ENCODE data around the gene NSG1. TPM values are rescaled to one million over a fixed set of nuclear protein-coding genes. Genes with fewer than 3 reads are reported as not detected.

The NSG1 gene
- total and polyA plus RNA-seq, 2 donors = 2.6 to 7.6 TPM

GRCh38 chr4:4349867-4350266 is 37.0 kb upstream of the NSG1 start:
- 96% methylated on average over 3 of the region's 3 CpGs for WGBS
- H3K27ac ChIP-seq (ENCODE audit: low read depth in 1 of 2, low read length in 1 of 2) = no peak overlapping the region
- no peak for DNase-seq (ENCODE audit: low read depth in 6 of 9, low spot score in 9 of 9)
- H3K36me3 ChIP-seq (ENCODE audit: control insufficient read depth in 2 of 2, insufficient read depth in 2 of 2, low read length in 1 of 2) = no peaks in the 10 kb centered on the region
- H3K27me3 ChIP-seq (ENCODE audit: control insufficient read depth in 2 of 2, insufficient read depth in 1 of 2, low read length in 1 of 2) = no peaks in the 10 kb centered on the region
- H3K4me1 ChIP-seq (ENCODE audit: control insufficient read depth in 2 of 2, insufficient read depth in 2 of 2, low read length in 2 of 2) = peaks cover 0 to 3% of the 10 kb centered on the region in 2 donors
- H3K4me3 ChIP-seq (ENCODE audit: low read length in 2 of 2) = no peak overlapping the region
- peaks cover 0 to 3% of the 10 kb centered on the region in 2 donors for H3K9me3 ChIP-seq (ENCODE audit: control insufficient read depth in 2 of 2, insufficient read depth in 1 of 2, low read length in 1 of 2)

- DNase-seq (ENCODE audit: low read depth in 6 of 9, low spot score in 9 of 9) = no peak
- no peak overlapping the region for H3K4me3 ChIP-seq (ENCODE audit: low read length in 2 of 2)
- H3K27me3 ChIP-seq (ENCODE audit: control insufficient read depth in 2 of 2, insufficient read depth in 1 of 2, low read length in 1 of 2) = no peaks in the 10 kb centered on the region
- peaks cover 0 to 3% of the 10 kb centered on the region in 2 donors for H3K9me3 ChIP-seq (ENCODE audit: control insufficient read depth in 2 of 2, insufficient read depth in 1 of 2, low read length in 1 of 2)
- H3K36me3 ChIP-seq (ENCODE audit: control insufficient read depth in 2 of 2, insufficient read depth in 2 of 2, low read length in 1 of 2) = no peaks in the 10 kb centered on the region
- peaks cover 0 to 3% of the 10 kb centered on the region in 2 donors for H3K4me1 ChIP-seq (ENCODE audit: control insufficient read depth in 2 of 2, insufficient read depth in 2 of 2, low read length in 2 of 2)
- no peak overlapping the region for H3K27ac ChIP-seq (ENCODE audit: low read depth in 1 of 2, low read length in 1 of 2)
- 91% methylated on average over 4 of the region's 4 CpGs for WGBS
Measured at GRCh38 chr4:4350909-4351308, 36.0 kb upstream of the NSG1 start.

- H3K27ac ChIP-seq (ENCODE audit: low read depth in 1 of 2, low read length in 1 of 2) = no peak overlapping the region
- H3K9me3 ChIP-seq (ENCODE audit: control insufficient read depth in 2 of 2, insufficient read depth in 1 of 2, low read length in 1 of 2) = no peaks in the 10 kb centered on the region
- no peaks in the 10 kb centered on the region for H3K4me1 ChIP-seq (ENCODE audit: control insufficient read depth in 2 of 2, insufficient read depth in 2 of 2, low read length in 2 of 2)
- H3K36me3 ChIP-seq (ENCODE audit: control insufficient read depth in 2 of 2, insufficient read depth in 2 of 2, low read length in 1 of 2) = no peaks in the 10 kb centered on the region
- no peak for DNase-seq (ENCODE audit: low read depth in 6 of 9, low spot score in 9 of 9)
- peaks cover 0 to 6% of the 10 kb centered on the region in 2 donors for H3K27me3 ChIP-seq (ENCODE audit: control insufficient read depth in 2 of 2, insufficient read depth in 1 of 2, low read length in 1 of 2)
- 62% methylated on average over 1 of the region's 1 CpG for WGBS
- H3K4me3 ChIP-seq (ENCODE audit: low read length in 2 of 2) = no peak overlapping the region
Measured at GRCh38 chr4:4355302-4355701, 31.6 kb upstream of the NSG1 start.

GRCh38 chr4:4356106-4357041 is 30.5 kb upstream of the NSG1 start:
- Histone ChIP-seq H3K36me3 (ENCODE audit: control insufficient read depth in 2 of 2, insufficient read depth in 2 of 2, low read length in 1 of 2) (no peaks in the 10 kb centered on the region), H3K4me1 (ENCODE audit: control insufficient read depth in 2 of 2, insufficient read depth in 2 of 2, low read length in 2 of 2) (no peaks in the 10 kb centered on the region), H3K9me3 (ENCODE audit: control insufficient read depth in 2 of 2, insufficient read depth in 1 of 2, low read length in 1 of 2) (no peaks in the 10 kb centered on the region), H3K27ac (ENCODE audit: low read depth in 1 of 2, low read length in 1 of 2) (no peak overlapping the region), H3K27me3 (ENCODE audit: control insufficient read depth in 2 of 2, insufficient read depth in 1 of 2, low read length in 1 of 2) (peaks cover 0 to 6% of the 10 kb centered on the region in 2 donors), H3K4me3 (ENCODE audit: low read length in 2 of 2) (no peak overlapping the region)
- DNase-seq (ENCODE audit: low read depth in 6 of 9, low spot score in 9 of 9) = no peak
- 82% methylated on average over 26 of the region's 26 CpGs for WGBS

- no peaks in the 10 kb centered on the region for H3K9me3 ChIP-seq (ENCODE audit: control insufficient read depth in 2 of 2, insufficient read depth in 1 of 2, low read length in 1 of 2)
- H3K4me3 ChIP-seq (ENCODE audit: low read length in 2 of 2) = no peak overlapping the region
- H3K4me1 ChIP-seq (ENCODE audit: control insufficient read depth in 2 of 2, insufficient read depth in 2 of 2, low read length in 2 of 2) = no peaks in the 10 kb centered on the region
- DNase-seq (ENCODE audit: low read depth in 6 of 9, low spot score in 9 of 9) = no peak
- no peak overlapping the region for H3K27ac ChIP-seq (ENCODE audit: low read depth in 1 of 2, low read length in 1 of 2)
- 76% methylated on average over 13 of the region's 13 CpGs for WGBS
- no peaks in the 10 kb centered on the region for H3K36me3 ChIP-seq (ENCODE audit: control insufficient read depth in 2 of 2, insufficient read depth in 2 of 2, low read length in 1 of 2)
- peaks cover 0 to 6% of the 10 kb centered on the region in 2 donors for H3K27me3 ChIP-seq (ENCODE audit: control insufficient read depth in 2 of 2, insufficient read depth in 1 of 2, low read length in 1 of 2)
Measured at GRCh38 chr4:4358093-4358854, 28.6 kb upstream of the NSG1 start.

- no peaks in the 10 kb centered on the region for H3K4me1 ChIP-seq (ENCODE audit: control insufficient read depth in 2 of 2, insufficient read depth in 2 of 2, low read length in 2 of 2)
- no peaks in the 10 kb centered on the region for H3K36me3 ChIP-seq (ENCODE audit: control insufficient read depth in 2 of 2, insufficient read depth in 2 of 2, low read length in 1 of 2)
- peaks cover 0 to 4% of the 10 kb centered on the region in 2 donors for H3K9me3 ChIP-seq (ENCODE audit: control insufficient read depth in 2 of 2, insufficient read depth in 1 of 2, low read length in 1 of 2)
- no peak overlapping the region for H3K27ac ChIP-seq (ENCODE audit: low read depth in 1 of 2, low read length in 1 of 2)
- peaks cover 0 to 6% of the 10 kb centered on the region in 2 donors for H3K27me3 ChIP-seq (ENCODE audit: control insufficient read depth in 2 of 2, insufficient read depth in 1 of 2, low read length in 1 of 2)
- DNase-seq (ENCODE audit: low read depth in 6 of 9, low spot score in 9 of 9) = peak in 1 of 9 donors; percentile 5
- WGBS = 75% methylated on average over 8 of the region's 8 CpGs
- no peak overlapping the region for H3K4me3 ChIP-seq (ENCODE audit: low read length in 2 of 2)
Measured at GRCh38 chr4:4361883-4362282, 25.0 kb upstream of the NSG1 start.

- Histone ChIP-seq H3K4me1 (ENCODE audit: control insufficient read depth in 2 of 2, insufficient read depth in 2 of 2, low read length in 2 of 2) (no peaks in the 10 kb centered on the region), H3K4me3 (ENCODE audit: low read length in 2 of 2) (no peak overlapping the region), H3K27ac (ENCODE audit: low read depth in 1 of 2, low read length in 1 of 2) (no peak overlapping the region), H3K9me3 (ENCODE audit: control insufficient read depth in 2 of 2, insufficient read depth in 1 of 2, low read length in 1 of 2) (peaks cover 0 to 4% of the 10 kb centered on the region in 2 donors), H3K27me3 (ENCODE audit: control insufficient read depth in 2 of 2, insufficient read depth in 1 of 2, low read length in 1 of 2) (peaks cover 0 to 4% of the 10 kb centered on the region in 2 donors), H3K36me3 (ENCODE audit: control insufficient read depth in 2 of 2, insufficient read depth in 2 of 2, low read length in 1 of 2) (no peaks in the 10 kb centered on the region)
- WGBS = 80% methylated on average over 16 of the region's 16 CpGs
- DNase-seq (ENCODE audit: low read depth in 6 of 9, low spot score in 9 of 9) = no peak
Measured at GRCh38 chr4:4362991-4363697, 23.8 kb upstream of the NSG1 start.

GRCh38 chr4:4364061-4364460 is 22.8 kb upstream of the NSG1 start:
- no peak for DNase-seq (ENCODE audit: low read depth in 6 of 9, low spot score in 9 of 9)
- Histone ChIP-seq H3K27ac (ENCODE audit: low read depth in 1 of 2, low read length in 1 of 2) (no peak overlapping the region), H3K36me3 (ENCODE audit: control insufficient read depth in 2 of 2, insufficient read depth in 2 of 2, low read length in 1 of 2) (no peaks in the 10 kb centered on the region), H3K9me3 (ENCODE audit: control insufficient read depth in 2 of 2, insufficient read depth in 1 of 2, low read length in 1 of 2) (peaks cover 0 to 4% of the 10 kb centered on the region in 2 donors), H3K27me3 (ENCODE audit: control insufficient read depth in 2 of 2, insufficient read depth in 1 of 2, low read length in 1 of 2) (no peaks in the 10 kb centered on the region), H3K4me3 (ENCODE audit: low read length in 2 of 2) (no peak overlapping the region), H3K4me1 (ENCODE audit: control insufficient read depth in 2 of 2, insufficient read depth in 2 of 2, low read length in 2 of 2) (no peaks in the 10 kb centered on the region)
- WGBS = 86% methylated on average over 3 of the region's 3 CpGs
